ENCODE results near the gene SCARF1.

The SCARF1 gene

DNA sequence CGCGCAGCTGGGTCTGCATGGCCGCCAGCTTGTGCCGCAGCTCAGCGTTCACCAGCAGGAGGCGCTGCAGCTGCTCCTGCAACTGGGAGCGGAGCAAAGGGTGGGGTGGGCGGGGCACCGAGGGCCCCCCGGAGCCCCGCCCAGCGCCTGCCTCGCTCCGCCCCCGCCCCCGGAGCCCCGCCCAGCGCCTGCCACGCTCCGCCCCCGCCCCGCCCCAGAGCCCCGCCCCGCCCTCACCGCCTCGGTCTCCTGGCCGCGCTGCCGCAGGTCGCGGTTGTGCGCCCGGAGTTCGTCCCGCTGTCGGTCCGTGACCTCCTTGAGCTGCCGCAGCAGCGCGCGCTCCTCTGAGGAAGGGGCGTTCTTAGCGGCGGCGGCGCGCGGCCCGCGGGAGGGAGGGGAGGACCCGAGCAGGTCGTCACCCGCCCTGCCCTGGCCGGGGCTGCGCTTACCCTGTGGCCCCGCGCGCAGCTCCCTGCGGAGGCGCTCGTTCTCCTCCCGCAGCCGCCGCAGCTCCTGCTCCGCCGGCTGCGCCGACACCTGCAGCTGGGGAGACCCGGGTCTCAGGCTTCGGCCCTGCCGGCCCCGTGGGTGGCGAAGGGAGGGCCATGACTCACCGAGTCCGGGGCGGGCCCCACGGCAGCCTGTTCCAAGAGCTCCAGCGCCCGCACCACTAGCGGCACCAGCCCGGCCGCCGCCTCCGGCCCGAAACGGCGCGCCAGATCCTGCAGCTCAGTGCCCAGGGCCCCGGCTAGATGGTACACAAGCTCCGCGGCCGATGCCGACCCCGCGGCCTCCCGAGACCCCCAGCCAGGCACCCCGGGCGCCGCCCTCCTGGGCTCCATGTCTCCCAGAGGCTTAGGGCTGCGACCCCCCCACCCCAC is 3.7 kb upstream of the SCARF1 start:
- peak; percentile 97 for DNase-seq (ENCODE audit: low spot score)

DNA sequence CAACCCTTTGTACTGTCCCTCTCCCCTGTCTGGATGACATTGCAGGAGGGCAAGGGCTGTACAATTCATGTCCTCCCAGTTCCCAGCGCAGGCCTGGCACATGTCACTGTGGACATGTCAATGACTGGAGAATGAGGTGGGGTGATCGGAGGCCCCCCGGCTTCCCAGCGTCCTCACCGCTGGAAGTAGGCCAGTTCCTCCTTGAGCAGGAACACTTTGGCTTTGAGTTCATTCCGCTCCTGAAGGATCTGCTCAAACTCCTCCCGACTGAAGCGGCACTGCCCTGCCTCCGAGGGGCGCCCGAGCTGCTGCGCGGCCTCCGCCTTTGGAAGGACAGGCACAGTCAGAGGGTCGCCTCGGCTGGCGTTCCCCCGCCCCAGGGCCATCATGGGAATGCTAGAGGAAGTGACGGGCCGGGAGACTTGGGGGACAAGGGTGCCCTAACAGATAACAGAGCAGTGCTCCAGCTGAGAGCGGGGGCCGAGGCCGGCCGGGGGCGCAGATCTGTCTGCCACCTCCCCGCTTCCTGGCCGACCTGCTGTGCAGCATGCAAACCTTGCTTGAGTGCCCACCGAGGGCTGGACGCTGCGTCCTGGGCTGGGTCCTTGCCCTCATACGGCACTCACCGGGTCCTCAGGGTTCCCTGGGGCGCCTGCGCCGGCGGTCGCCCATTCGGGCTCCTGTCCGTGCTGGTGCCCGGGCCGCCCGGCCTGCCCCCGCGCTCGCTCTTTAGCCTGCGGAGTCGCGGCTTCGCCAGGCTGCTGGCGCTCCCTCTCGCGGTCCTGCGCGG is 2.8 kb upstream of the SCARF1 start:
- DNase-seq (ENCODE audit: low spot score), result no peak

DNA sequence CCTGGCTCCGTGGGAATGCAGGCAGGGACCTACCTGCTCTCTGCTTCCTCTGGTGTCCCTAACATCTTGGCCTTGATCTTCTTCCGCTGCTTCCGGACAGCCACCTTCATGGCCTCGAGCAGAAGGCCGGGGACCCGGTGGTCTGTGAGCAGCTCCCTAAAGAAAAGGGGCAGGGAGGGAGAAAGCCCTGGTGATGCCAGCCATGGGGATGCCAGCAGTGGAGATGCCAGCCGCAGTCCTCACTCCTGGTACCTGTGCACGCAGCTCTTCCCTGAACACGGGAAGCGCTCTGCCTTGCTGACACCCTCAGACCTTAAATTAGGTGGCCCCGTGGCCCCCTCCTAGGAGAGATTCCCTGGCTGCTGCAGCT is 2.3 kb upstream of the SCARF1 start:
- no peak for DNase-seq (ENCODE audit: low spot score)

DNA sequence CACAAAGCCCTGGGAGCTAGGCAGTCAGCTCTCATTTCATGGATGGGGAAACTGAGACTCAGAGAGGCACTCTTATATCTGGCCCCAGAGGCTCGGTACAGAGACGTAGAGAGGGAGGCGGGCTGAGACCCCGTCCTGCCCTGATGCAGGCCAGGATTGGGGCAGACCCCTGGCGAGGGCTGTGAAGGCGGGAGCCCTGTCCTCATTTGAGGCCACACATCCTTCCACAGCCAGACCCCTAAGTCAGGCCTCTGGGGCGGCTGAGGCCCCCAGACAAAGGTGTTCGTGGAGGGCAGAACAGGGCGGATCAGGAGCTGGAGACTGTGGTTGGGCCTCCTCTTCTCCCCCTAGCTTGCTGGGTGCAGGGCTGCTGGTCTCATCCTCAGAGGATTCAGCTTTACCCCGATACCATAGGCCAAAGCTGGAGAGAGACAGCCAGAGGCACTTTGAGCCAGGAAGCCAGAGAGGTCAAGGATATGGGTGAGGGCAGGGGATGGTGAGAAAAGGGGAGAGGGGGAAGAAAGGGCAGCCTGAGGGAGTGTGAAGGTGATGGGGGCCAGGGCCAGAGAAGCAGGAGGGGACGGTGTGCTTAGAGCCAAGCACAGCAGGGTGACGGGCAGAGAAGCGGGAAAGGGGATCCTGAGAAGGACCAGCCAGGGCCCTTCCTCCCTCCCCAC is 805 bp upstream of the SCARF1 start:
- DNase-seq (ENCODE audit: low spot score), result no peak

DNA sequence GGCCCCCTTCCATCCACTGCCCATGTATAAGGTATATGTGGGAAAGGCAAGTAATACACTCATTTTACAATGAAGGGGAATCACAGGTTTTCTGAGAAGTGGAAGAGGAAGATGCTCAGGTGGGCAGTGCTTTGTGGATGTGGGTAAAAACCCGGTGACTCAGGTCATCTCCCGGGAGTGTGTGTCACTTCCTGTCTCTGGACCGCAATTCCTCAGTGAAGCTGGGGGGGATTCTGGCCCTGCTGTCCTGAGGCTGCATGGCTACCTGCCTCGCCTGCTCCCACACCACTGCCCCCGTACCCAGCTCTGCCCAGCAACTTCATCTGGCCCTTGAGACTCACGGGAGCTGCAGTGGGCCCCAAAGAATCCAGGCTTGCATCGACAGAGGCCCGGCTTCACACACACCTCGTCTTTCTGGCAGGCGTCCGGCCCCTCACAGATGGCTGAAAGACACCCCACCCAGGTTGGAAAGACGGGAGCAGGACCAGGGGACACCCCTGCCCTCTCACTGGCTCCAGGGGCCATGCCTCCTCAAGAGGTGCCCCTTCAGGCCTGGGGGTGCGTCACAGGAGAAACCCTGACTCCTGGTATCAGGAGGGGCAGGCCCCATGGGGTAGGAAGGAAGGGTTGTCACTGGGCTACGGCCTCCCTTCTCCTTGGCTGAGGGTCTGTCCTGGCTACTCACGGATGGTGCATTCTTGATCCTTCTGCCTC is 882 bp downstream of the SCARF1 start:
- peak; percentile 70 for DNase-seq (ENCODE audit: low spot score)

DNA sequence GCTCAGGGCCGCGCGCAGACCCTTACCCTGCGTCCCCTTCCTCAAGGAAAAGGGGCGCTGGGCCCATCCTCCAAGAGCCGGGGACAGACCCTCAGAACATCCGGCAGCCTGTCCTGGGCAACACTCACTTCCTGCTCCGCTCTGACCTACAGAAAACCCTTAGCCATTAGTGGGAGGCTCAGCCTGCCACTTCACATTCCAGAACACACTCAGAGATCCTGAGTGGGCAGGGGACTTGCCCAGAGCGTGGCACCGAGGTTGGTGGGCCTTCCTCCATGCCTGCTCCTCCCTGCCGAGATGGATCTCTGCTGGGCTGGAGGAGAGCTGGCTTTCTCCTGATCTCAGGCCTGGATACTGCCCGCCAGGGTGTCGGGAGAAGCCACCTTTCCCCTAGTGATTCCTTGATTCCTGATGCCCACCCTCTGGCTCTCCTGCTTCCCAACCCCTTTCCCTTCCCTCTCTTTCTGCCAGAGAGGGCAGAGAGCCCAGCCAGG is 1.5 kb downstream of the SCARF1 start:
- no peak for DNase-seq (ENCODE audit: low spot score)

DNA sequence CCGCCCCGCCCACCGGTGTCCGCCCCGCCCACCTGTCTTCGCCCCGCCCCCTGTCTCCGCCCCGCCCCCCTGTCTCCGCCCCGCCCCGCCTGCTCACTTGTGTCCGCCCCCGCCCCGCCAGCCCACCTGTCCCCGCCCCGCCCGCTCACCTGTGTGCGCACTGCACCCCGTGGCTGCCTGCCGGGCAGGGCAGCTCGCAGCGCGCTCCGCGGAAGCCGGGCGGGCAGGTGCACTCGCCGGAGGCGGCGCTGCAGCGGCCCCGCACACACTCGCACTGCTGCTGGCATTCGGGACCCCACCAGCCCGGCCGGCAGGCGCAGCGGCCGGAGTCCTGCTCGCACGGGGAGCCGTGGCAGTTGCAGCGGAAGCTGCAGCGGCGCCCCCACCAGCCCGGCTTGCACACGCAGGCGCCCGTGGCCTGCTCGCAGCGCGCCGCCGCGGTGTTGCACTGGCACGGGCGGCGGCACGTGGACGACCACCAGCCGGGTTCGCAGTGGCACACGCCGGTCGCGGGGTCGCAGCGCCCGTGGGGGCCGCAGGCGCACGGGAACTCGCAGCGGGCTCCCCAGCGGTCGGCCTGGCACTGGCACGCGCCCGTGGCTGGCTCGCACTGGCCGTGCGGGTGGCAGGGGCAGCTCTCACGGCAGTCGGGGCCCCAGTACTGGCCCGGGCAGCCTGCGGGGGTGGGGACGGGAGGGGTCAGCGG is 2.1 kb downstream of the SCARF1 start:
- DNase-seq (ENCODE audit: low spot score), result peak; percentile 64

DNA sequence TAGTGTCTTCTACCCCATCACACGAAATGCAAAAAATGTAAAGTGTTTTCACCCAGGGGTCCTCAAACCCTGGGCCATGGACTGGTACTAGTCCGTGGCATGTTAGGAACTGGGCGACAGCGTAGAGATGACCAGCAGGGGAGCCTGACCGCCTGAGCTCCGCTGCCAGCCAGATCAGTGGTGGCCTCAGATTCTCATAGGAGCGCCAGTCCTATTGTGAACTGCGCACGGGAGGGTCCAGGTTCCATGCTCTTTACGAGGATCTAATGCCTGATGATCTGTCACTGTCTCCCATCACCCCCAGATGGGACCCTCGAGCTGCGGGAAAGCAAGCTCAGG is 4.5 kb downstream of the SCARF1 start:
- DNase-seq (ENCODE audit: low spot score), result no peak

DNA sequence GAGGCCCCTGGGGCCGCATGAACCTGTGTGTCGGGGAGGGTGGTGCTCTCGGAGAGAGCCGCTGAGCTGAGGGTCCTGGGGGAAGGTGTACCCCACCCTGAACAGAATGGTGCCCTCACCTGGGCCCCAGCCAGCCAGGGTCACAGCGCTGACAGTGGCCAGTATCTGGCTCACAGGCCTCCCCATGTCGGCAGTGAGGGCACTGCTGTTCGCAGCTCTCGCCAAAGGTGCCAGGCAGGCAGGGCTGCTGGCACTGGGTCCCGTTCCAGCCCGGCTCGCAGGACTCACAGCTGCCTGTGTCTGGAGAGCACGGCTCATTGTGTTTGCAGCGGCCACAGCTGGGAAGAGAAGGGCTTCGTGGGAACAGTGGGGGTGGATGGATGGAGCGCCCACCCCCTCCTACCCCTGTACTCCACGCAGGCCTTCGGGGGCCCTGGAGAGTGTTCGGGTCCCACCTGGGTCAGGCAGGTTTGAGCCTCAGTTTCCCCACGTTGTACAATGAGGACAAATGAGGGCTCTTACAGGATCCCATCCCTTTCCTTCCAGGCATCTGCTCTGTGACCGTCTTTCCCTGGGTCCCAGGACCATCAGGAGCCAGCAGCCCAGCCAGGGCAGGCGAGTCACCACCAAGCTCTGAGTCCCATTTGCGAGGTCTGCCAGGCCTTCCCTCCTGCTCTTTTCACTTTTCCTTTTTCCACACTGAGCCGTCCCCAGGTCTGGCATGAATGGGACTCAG is 5.0 kb downstream of the SCARF1 start:
- DNase-seq (ENCODE audit: low spot score), result no peak

DNA sequence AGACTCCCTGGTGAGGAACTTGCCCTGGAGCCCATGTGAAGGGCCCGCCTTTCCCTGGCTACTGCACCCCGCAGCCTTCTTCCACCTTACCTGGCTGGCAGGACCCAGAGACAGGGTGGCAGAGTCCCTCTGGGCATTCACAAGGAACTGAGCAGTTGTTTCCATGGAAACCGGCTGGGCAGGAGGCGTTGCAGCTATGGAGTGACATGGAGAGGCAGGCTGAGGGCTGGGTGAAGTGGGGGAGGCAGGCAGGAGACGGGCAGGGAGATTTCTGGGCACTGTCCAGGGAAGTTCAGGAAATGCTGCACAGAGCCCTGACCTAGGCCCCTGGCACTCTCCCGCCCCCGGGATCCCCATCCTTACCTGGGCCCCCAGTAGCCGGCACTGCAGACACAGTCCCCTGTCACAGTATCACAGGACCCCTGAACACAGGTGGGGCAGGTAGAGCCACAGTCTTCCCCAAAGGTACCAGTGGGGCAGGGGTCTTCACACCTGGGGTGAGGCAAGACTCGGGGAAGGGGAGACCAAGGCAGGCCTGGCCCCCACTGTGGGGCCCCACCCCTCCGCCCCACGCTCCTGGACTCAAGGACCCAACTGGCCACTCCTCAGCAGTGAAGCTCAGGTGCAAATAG is 5.9 kb downstream of the SCARF1 start:
- no peak for DNase-seq (ENCODE audit: low spot score)

DNA sequence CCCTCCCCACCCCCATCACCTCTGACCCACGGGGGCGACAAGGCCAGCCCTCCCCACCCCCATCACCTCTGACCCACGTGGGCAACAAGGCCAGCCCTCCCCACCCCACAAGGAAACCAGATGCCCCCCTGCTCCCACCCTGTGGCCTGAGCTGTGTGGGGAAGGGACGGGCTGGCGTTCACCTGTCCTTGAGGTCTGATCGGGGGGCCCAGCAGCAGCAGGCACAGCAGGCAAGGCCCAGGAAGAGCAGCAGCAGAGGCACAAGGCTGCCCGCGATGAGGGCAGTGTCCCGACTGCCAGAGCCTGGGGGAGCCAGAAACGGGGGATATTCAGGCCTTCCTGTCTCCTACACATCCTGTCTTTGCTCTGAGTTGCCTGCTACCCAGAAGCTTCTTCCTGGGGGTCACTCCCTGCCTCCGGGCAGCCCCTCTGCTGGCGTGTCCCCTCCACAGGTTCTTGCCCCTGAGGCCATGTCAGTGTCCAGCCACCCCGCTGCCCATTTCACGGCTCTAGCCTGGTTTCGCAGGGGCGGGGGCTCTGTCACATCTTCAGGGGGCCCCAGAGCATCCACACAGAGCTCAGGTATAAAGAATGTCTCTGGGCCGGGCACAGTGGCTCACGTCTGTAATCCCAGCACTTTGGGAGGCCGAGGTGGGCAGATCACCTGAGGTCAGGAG is 6.8 kb downstream of the SCARF1 start:
- no peak for DNase-seq (ENCODE audit: low spot score)

DNA sequence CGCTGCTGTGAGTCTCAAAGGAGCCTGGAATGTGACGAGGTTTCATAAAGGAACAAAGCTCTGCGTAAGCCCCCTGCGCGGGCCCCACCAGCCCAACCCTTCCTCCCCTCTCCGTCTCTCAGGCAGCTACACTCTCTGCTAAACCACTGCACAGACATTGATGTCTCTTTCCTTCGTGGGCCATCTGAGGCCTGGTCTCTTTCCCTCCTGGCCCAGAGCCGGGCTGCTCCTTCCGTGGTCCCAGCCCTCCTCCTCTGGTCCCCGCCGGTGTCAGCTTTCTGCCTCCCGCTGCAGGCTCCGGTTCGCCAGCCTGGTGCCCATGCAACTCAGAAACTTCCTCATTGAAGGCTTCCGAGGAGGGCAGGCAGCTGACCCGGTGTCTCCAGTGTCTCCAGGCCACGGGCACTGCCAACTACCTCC is 7.4 kb downstream of the SCARF1 start:
- no peak for DNase-seq (ENCODE audit: low spot score)

DNA sequence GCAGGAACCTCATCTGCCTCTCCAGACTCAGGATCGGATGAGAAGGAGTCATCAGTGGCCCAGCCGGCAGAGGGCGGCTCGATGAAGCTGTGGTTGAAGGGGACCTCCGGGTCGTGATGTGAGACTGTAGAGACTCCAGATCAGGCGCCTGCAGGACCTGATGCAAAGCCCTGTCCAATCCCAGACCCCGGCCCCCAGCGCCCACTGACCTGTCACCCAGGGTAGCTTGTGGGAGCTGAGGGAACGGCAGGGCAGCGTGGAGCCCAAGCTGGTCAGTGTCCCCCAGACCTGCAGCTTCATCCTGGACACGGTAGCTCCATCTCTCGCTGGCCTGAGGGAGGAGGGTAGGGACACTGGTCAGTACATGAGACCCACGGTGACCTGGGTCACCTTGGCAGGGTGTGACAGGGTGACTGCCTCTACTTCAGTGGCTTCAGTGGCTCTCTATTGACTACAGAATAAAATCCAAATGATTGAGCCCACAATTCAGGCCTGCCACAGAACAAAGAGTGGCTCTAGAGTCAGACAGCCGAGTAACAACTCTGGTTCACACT is 8.7 kb downstream of the SCARF1 start:
- DNase-seq (ENCODE audit: low spot score), result no peak

DNA sequence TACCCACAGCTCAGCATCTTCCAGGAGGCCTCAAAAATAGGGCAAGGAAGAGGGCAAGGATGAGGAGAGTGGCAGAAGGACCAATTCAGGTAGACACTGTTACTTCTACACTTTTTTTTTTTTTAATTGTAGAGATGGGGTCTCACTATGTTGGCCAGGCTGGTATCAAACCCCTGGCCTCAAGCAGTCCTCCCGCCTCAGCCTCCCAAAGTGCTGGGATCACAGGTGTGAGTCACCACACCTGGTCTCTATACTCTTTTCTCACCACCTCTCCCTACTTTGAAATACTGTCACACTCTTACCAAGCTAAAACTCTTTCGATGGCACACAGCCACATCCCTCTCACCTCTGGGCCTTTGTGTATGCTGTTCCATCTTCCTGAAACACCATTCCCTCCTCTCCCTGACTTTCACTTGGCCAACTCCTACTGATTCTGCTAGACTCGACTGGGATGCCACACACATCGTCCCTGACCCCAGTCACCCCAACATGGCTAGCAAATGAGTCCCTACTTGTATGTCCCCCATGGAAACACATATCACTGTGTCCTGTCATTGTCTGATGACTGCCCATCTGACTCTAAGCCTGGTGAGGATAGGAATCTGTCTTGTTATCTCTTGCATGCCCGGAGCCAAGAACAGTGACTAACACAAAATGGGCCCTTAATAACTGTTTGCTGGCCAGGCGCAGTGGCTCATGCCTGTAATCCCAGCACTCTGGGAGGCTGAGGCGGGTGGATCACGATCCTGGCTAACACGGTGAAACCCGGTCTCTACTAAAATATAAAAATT is 9.7 kb downstream of the SCARF1 start:
- no peak for DNase-seq (ENCODE audit: low spot score)

DNA sequence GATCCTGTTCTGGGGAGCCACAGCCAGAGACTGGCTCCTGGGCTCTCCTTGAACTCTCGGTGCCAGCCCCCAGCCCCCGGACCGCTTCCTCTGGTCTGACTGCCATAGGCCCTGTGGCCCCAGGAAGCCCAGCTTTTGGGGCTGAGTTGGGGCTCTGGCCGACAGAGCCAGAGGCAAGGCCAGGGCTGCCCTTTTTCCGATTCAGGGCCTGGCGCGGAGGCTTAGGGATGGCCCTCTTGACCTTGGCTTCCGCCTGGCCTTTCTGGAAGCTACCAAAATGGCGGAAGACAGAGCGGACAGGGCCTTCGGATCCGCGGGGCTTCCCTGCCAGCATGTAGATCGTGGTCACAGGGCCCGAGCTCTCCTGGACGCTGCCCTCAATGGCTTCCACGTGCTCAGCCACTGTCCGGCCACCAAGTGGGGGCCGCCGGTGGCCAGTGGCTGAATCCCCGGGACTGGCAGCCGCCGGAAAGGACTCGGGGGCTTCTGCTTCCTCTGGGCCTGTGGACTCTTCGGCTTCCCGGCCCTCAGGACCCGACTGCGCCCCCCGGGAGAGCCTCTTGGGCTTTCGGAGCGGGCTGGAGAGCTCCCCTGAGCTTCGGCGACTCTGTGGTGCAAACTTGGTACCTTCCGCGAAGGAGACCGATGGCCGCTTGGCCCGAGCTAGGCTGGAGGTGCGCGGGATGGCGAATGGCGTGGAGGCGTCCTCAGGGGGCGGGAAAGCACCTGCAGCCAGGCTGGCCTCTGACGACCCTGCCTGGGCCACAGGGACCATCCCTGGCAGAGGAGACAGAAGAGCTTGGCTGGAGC is 10.5 kb downstream of the SCARF1 start:
- no peak for DNase-seq (ENCODE audit: low spot score)

DNA sequence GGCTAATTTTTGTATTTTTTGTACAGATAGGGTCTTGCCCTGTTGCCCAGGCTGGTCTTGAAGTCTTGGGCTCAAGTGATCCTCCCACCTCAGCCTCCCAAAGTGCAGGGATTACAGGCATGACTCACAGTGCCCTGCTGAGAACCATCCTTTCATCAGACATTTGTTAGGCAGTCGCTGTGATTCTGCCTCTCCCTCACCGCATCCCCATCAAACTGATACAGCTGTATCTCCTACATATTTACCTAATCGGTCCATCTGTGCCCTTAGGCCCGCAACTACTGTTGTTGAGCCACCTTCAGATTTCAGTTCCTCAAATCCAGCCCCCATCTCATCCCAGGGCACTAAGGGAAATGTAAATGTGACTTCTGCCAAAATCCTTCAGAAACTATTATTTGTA is 14.9 kb downstream of the SCARF1 start:
- DNase-seq (ENCODE audit: low spot score), result no peak

DNA sequence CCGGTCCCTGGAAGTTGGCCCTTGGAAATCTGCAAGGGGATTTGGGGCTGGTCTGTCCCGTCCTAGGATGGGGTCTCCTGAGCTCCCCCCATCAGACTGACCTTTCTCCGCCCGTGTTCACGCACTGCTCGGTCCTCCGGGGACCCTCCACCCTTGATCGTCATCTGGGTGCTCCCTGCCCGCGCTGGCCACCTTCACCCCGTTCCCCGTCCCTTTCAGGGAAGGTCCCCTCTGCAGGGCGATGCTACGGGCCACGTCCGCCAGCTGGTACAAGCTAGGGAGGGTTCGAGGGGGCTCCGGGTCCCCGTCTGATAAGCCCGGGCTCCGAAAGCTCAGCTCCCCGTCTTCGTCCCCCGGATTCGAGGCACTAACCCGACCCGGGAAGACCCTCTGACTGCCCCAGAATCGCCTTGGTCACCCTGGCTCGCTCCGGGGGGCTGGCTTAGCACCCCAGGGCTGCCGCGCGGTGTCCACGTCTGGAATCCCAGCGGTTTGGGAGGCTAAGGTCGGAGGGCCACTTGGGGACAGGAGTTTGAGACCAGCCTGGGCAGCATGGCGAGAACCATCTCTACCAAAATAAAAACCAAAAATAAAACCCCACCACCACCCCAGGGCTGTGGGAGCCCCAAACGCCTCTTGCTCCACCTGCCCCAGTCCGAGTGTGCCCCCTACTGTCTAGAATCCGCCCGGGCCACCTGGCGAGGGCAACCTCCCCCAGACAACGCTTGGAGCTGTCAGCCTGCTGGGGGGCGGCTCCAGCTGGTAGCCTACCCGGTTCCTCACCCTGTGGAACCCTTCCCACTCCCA is 15.8 kb downstream of the SCARF1 start:
- peak; percentile 41 for DNase-seq (ENCODE audit: low spot score)

All from hepatic stellate cell (primary cell).